Measurements from ENCODE around the gene ZNF615.
"Not testable (repeated sequence)": the region's sequence is repeated elsewhere in the genome, so short reads cannot be mapped to it uniquely, and the experiment has no call there.

The ZNF615 gene

GRCh38 chr19:52022193-52022592 is 14.2 kb upstream of the ZNF615 start:
- peaks cover 12% of the 10 kb centered on the region for H3K9me3 ChIP-seq (replicated peaks; ENCODE audit: low read length)

GRCh38 chr19:52020506-52020905 is 12.5 kb upstream of the ZNF615 start:
- no peaks in the 10 kb centered on the region for H3K4me1 ChIP-seq (ENCODE audit: control insufficient read depth, insufficient read depth, low read length)
- no peak overlapping the region for H3K4me3 ChIP-seq (ENCODE audit: low read length)
- H3K27me3 ChIP-seq (ENCODE audit: control insufficient read depth, insufficient read depth, low read length), result no peaks in the 10 kb centered on the region
- H3K36me3 ChIP-seq (ENCODE audit: insufficient read depth, low read length), result peaks cover 87% of the 10 kb centered on the region
- H3K4me2 ChIP-seq (ENCODE audit: low read length), result no peak overlapping the region
- H3K9me3 ChIP-seq (replicated peaks; ENCODE audit: low read length), result peaks cover 20% of the 10 kb centered on the region
- H3K9ac ChIP-seq (ENCODE audit: low read depth, low read length), result no peak overlapping the region

More at GRCh38 chr19:52022193-52022592, 14.2 kb upstream of the ZNF615 start:
- Histone ChIP-seq H3K9ac (ENCODE audit: low read depth, low read length) (no peak overlapping the region), H3K36me3 (ENCODE audit: insufficient read depth, low read length) (peaks cover 76% of the 10 kb centered on the region), H3K4me2 (ENCODE audit: low read length) (no peak overlapping the region), H3K4me1 (ENCODE audit: control insufficient read depth, insufficient read depth, low read length) (peaks cover under 1% of the 10 kb centered on the region), H3K27me3 (ENCODE audit: control insufficient read depth, insufficient read depth, low read length) (no peaks in the 10 kb centered on the region), H3K4me3 (ENCODE audit: low read length) (no peak overlapping the region)

GRCh38 chr19:52010674-52011073 is 2.7 kb upstream of the ZNF615 start:
- no peak overlapping the region for H3K4me3 ChIP-seq (ENCODE audit: low read length)
- no peak overlapping the region for H3K4me2 ChIP-seq (ENCODE audit: low read length)
- no peak overlapping the region for H3K9ac ChIP-seq (ENCODE audit: low read depth, low read length)
- H3K9me3 ChIP-seq (replicated peaks; ENCODE audit: low read length), result no peaks in the 10 kb centered on the region
- no peaks in the 10 kb centered on the region for H3K4me1 ChIP-seq (ENCODE audit: control insufficient read depth, insufficient read depth, low read length)
- no peaks in the 10 kb centered on the region for H3K27me3 ChIP-seq (ENCODE audit: control insufficient read depth, insufficient read depth, low read length)
- H3K36me3 ChIP-seq (ENCODE audit: insufficient read depth, low read length), result peaks cover 19% of the 10 kb centered on the region

- peak overlapping the region; percentile 94 for H3K4me2 ChIP-seq (ENCODE audit: low read length)
- no peaks in the 10 kb centered on the region for H3K9me3 ChIP-seq (replicated peaks; ENCODE audit: low read length)
- peaks cover 6% of the 10 kb centered on the region for H3K36me3 ChIP-seq (ENCODE audit: insufficient read depth, low read length)
- peak overlapping the region; percentile 90 for H3K9ac ChIP-seq (ENCODE audit: low read depth, low read length)
- no peaks in the 10 kb centered on the region for H3K4me1 ChIP-seq (ENCODE audit: control insufficient read depth, insufficient read depth, low read length)
- H3K4me3 ChIP-seq (ENCODE audit: low read length), result peak overlapping the region; percentile 98
- no peaks in the 10 kb centered on the region for H3K27me3 ChIP-seq (ENCODE audit: control insufficient read depth, insufficient read depth, low read length)
Measured at GRCh38 chr19:52007451-52007805, 583 bp downstream of the ZNF615 start.

- H3K36me3 ChIP-seq (ENCODE audit: insufficient read depth, low read length), result peaks cover 65% of the 10 kb centered on the region
- H3K27me3 ChIP-seq (ENCODE audit: control insufficient read depth, insufficient read depth, low read length), result no peaks in the 10 kb centered on the region
- H3K4me3 ChIP-seq (ENCODE audit: low read length), result no peak overlapping the region
- no peak overlapping the region for H3K9ac ChIP-seq (ENCODE audit: low read depth, low read length)
- H3K4me1 ChIP-seq (ENCODE audit: control insufficient read depth, insufficient read depth, low read length), result no peaks in the 10 kb centered on the region
- H3K4me2 ChIP-seq (ENCODE audit: low read length), result no peak overlapping the region
- peaks cover 55% of the 10 kb centered on the region for H3K9me3 ChIP-seq (replicated peaks; ENCODE audit: low read length)
Measured at GRCh38 chr19:51994048-51994644, 13.9 kb downstream of the ZNF615 start.

- peaks cover 57% of the 10 kb centered on the region for H3K36me3 ChIP-seq (ENCODE audit: insufficient read depth, low read length)
- H3K4me1 ChIP-seq (ENCODE audit: control insufficient read depth, insufficient read depth, low read length), result no peaks in the 10 kb centered on the region
- no peaks in the 10 kb centered on the region for H3K27me3 ChIP-seq (ENCODE audit: control insufficient read depth, insufficient read depth, low read length)
- H3K9me3 ChIP-seq (replicated peaks; ENCODE audit: low read length), result peaks cover 58% of the 10 kb centered on the region
- no peak overlapping the region for H3K4me3 ChIP-seq (ENCODE audit: low read length)
- H3K4me2 ChIP-seq (ENCODE audit: low read length), result no peak overlapping the region
- H3K9ac ChIP-seq (ENCODE audit: low read depth, low read length), result no peak overlapping the region
Measured at GRCh38 chr19:51993422-51993821, 14.6 kb downstream of the ZNF615 start.

GRCh38 chr19:51986309-51987291 is 21.4 kb downstream of the ZNF615 start, which contains the start of gene ZNF350:
Gene ZNF350 (minus strand): TSS chr19:51986840. CDS start chr19:51974360, 12,480 bp downstream.
- Histone ChIP-seq H3K27me3 (ENCODE audit: control insufficient read depth, insufficient read depth, low read length) (no peaks in the 10 kb centered on the region), H3K4me1 (ENCODE audit: control insufficient read depth, insufficient read depth, low read length) (no peaks in the 10 kb centered on the region), H3K36me3 (ENCODE audit: insufficient read depth, low read length) (no peaks in the 10 kb centered on the region), H3K9ac (ENCODE audit: low read depth, low read length) (peak within 1 kb of the TSS; percentile 94), H3K4me3 (ENCODE audit: low read length) (peak within 1 kb of the TSS; percentile 89), H3K4me2 (ENCODE audit: low read length) (peak within 1 kb of the TSS; percentile 87), H3K9me3 (replicated peaks; ENCODE audit: low read length) (peaks cover 16% of the 10 kb centered on the region)

- H3K27me3 ChIP-seq (ENCODE audit: control insufficient read depth, insufficient read depth, low read length), result no peaks in the 10 kb centered on the region
- H3K36me3 ChIP-seq (ENCODE audit: insufficient read depth, low read length), result no peaks in the 10 kb centered on the region
- H3K4me2 ChIP-seq (ENCODE audit: low read length), result no peak overlapping the region
- peaks cover 8% of the 10 kb centered on the region for H3K9me3 ChIP-seq (replicated peaks; ENCODE audit: low read length)
- no peaks in the 10 kb centered on the region for H3K4me1 ChIP-seq (ENCODE audit: control insufficient read depth, insufficient read depth, low read length)
- no peak overlapping the region for H3K9ac ChIP-seq (ENCODE audit: low read depth, low read length)
- no peak overlapping the region for H3K4me3 ChIP-seq (ENCODE audit: low read length)
Measured at GRCh38 chr19:51983361-51983760, 24.6 kb downstream of the ZNF615 start.

GRCh38 chr19:51980926-51981325 is 27.1 kb downstream of the ZNF615 start:
- H3K9ac ChIP-seq (ENCODE audit: low read depth, low read length); H3K4me1 ChIP-seq (ENCODE audit: control insufficient read depth, insufficient read depth, low read length); H3K9me3 ChIP-seq (replicated peaks; ENCODE audit: low read length); H3K4me2 ChIP-seq (ENCODE audit: low read length); H3K4me3 ChIP-seq (ENCODE audit: low read length); H3K36me3 ChIP-seq (ENCODE audit: insufficient read depth, low read length); H3K27me3 ChIP-seq (ENCODE audit: control insufficient read depth, insufficient read depth, low read length): not testable (repeated sequence)

- H3K36me3 ChIP-seq (ENCODE audit: insufficient read depth, low read length), result no peaks in the 10 kb centered on the region
- H3K4me2 ChIP-seq (ENCODE audit: low read length), result no peak overlapping the region
- H3K4me1 ChIP-seq (ENCODE audit: control insufficient read depth, insufficient read depth, low read length), result no peaks in the 10 kb centered on the region
- H3K9ac ChIP-seq (ENCODE audit: low read depth, low read length), result no peak overlapping the region
- H3K27me3 ChIP-seq (ENCODE audit: control insufficient read depth, insufficient read depth, low read length), result no peaks in the 10 kb centered on the region
- H3K9me3 ChIP-seq (replicated peaks; ENCODE audit: low read length), result peaks cover 4% of the 10 kb centered on the region
- H3K4me3 ChIP-seq (ENCODE audit: low read length), result no peak overlapping the region
Measured at GRCh38 chr19:51980116-51980736, 27.8 kb downstream of the ZNF615 start.

GRCh38 chr19:51978882-51979281 is 29.1 kb downstream of the ZNF615 start:
- H3K9ac ChIP-seq (ENCODE audit: low read depth, low read length), result no peak overlapping the region
- H3K27me3 ChIP-seq (ENCODE audit: control insufficient read depth, insufficient read depth, low read length), result no peaks in the 10 kb centered on the region
- H3K36me3 ChIP-seq (ENCODE audit: insufficient read depth, low read length), result peaks cover 9% of the 10 kb centered on the region
- H3K4me1 ChIP-seq (ENCODE audit: control insufficient read depth, insufficient read depth, low read length), result no peaks in the 10 kb centered on the region
- H3K9me3 ChIP-seq (replicated peaks; ENCODE audit: low read length), result peaks cover 4% of the 10 kb centered on the region
- no peak overlapping the region for H3K4me2 ChIP-seq (ENCODE audit: low read length)
- H3K4me3 ChIP-seq (ENCODE audit: low read length), result no peak overlapping the region

Data from skeletal muscle satellite cell (primary cell).